Activated effector memory CD4-positive, alpha-beta T cell treated with Interleukin-2 at 50 U/mL for 16 hours (primary cell): Measurements from ENCODE around the gene RAB3C.

Experiments
- DNase-seq: peaks from one replicate; pipeline ENCODE4 v3.0.0-alpha.2; 2020

Gene RAB3C

DNA sequence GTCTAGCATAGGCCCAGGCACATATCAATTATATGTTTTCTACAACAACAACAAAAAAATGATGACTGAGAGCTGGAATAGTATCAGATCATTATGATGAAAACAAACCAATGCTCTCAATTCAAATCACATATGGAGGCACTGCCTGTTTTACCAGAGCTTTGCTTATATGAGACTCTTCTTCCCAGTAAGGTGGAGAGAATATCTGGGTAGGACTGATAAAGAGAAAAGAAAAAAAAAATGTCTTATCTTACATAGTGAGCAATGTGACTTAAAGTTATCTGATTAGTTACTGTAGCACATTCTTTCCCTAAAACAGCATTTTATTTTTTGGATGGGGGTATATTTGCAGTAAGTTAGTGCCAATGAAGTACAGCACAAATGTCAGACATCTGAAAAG is 154.8 kb downstream of the RAB3C start:
- DNase-seq = no peak

DNA sequence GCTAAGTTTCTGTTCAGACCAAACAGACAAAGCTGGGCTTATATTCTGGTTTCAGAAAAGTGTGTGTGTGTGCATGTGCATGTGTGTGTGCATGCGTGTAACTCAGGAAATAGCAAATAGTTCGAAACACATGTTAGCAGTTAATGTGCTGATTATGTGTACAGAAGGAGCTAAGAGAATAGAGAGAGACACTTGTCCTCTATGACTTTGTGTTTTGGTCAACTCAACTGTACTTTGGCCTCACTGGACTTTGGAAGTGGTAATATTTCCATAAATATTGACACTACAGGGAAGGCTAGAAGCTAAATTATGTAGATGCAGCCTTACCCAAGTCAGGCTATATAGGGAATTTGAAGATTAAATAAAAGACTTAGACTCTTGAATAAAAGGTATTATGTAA is 155.5 kb downstream of the RAB3C start:
- DNase-seq = no peak

DNA sequence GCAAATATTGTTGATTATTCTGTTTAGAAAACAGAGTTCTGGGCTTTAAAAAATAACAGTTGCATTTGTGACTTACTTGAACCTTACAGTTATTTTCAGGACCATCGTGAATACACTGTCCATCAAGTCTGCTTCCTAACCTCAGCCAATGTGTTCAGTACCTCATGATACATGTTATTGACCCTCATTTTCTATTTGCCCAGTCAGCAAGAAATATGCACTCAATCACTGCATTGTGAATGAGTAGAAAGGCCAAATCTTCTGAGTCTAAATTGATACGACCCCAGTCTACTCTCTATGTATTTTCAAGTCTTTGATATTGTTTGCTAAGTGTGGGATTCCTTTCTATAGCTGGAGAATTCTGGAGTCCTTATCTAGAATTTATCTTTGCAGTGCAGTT is 156.2 kb downstream of the RAB3C start:
- no peak for DNase-seq

DNA sequence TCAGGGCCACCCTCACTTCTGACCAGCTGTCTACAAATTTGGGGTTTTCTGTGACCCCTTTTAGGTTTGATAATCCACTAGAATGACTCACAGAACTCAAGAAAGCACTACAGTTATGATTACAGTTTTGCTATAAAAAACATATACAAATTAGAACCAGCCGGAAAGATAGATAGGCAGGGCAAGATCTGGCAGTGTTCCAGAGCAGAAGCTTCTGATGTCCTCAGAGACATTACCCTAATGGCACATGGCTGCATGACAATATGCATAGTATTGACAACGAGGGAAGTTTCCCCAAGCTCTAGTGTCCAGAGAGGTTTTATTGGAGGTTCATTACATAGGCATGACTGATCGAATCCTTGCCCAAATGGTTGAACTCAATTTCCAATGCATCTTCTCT is 158.1 kb downstream of the RAB3C start:
- DNase-seq = no peak

GRCh38 chr5:58745350-58745749 is 162.5 kb downstream of the RAB3C start:
- DNase-seq = no peak

DNA sequence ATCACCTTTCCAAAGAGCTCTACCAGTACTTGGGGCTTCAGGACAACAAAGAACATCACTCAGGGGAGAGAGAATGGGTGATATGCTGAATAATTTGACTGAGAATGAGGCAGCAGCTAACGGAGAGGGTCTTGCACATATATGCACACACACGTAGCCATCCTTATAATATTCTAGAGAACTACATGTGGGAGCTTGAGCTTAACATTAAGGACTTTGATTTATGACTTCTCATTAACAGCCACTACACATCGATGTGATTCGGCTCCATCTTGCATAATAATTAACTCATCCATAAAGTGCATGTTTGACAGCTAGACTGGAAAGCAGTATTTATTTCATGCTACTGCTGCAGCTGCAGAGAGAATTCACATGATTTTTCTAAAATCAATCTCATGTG is 163.4 kb downstream of the RAB3C start:
- no peak for DNase-seq

GRCh38 chr5:58750036-58750435 is 167.2 kb downstream of the RAB3C start:
- DNase-seq = no peak

GRCh38 chr5:58751222-58751837 is 168.5 kb downstream of the RAB3C start:
- DNase-seq = no peak

DNA sequence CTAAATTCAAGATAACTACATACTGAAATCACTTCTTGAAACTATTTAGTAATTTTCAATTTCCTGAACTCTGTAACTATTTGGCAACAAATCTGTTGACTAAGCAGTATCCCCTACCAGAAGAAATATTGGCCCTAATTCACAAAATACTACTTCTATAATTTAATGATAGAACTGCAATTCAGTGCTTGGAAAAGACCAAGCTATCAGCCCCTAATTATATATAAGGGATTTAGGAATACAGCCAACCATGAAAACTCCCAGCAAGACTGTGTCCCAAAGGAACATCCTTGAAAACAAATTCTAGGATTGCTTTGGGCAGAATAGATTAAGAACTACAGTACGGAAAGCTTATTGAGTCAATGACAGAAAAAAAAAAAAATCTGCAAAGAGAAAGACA is 169.2 kb downstream of the RAB3C start:
- no peak for DNase-seq

GRCh38 chr5:58753446-58753845 is 170.6 kb downstream of the RAB3C start:
- DNase-seq = no peak

DNA sequence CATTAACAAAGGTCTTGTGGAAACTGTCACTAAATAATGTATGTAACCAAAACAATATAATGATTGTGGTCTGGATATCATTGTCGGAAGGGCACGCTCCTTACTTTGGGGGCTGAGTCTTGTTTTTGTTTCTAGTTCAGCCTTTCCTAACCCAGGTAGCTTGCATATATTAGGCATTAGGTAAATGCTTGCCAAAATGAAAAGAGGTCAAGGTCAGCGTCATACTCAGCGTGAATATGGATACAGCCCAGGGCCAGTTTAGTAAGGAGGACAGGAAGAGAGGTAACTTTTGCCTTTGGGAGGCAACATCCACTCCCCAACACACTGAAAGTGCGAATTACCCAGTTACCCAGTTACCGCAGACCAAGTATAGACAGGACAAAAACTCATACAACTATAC is 171.4 kb downstream of the RAB3C start:
- no peak for DNase-seq

DNA sequence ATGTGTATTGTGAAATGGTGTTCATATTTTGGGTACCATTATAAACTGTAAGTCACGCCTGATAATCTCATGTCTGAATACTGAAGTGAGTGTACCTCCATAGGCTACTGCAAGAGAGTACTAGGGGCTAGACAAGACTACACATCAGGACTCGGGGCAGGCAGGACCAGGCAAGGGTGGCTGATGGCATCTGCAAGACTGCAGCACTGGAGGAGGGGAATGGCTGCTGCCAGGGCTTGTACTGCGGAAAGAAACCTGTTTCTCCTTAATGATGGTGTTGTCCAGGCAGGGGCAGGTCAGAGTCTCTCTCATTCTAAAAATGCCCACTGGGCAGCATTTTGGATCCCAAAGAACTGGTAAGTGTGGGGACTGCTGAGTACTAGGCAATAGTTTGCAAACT is 172.5 kb downstream of the RAB3C start:
- DNase-seq = no peak

DNA sequence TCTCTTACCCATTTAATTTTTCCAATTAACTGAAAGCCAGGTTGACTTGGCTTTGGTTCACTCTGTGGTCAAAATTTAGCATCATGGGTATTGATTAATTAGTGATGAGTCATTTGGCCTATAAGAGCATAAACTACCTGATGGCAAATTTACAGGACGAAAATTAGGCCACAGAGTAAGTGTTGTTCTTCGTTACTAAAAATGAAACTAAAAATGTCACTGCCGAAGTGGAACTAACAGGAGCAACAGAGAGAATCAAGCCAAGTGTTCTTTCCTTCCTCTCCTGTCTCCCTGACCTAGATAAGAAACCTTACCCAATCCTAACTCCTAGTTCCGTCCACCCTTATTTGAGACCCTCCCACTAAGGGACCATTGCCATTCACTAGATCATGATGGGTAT is 176.9 kb downstream of the RAB3C start:
- DNase-seq = no peak

- no peak for DNase-seq
These were observed 177.3 kb downstream of the RAB3C start for GRCh38 chr5:58760222-58760621.

DNA sequence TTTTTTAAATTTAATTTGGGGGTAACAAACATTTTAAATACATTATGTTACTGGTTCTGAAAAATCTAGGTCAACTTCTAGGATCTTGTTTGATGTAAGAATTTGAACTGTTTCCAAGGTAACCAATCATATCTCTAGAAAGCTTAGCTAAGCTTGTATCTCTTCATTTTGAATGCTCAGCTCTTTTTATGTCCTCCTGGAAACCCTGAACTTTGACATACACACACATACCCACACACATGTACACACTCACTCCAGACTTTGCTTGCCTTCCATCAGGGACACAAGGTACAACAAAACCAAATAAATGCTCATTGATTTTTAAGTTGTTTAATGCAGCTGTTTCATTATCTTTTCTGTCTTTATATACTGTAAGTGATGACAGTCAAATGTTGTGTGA is 178.5 kb downstream of the RAB3C start:
- no peak for DNase-seq

DNA sequence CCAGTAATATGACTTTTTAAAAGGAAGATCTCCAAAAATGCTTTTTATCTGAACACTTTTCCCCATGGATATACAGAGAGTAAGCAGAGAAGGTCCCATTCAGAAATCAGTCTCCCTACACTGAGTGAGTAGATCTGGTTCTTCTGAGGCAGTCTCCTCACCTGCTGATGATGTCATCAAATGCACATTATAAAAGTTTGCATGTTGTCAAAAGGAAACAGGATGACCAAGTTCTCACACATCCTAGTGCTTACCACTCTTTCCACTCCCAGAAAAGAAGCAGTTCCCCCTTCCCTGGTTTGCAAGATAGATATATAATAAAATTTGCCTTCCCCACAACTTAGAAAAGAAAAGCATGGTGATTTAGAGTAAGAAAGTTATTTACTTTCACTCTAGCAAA is 180.5 kb downstream of the RAB3C start:
- no peak for DNase-seq

- no peak for DNase-seq
These were observed 181.3 kb downstream of the RAB3C start for GRCh38 chr5:58764199-58764598.

GRCh38 chr5:58765058-58765457 is 182.2 kb downstream of the RAB3C start:
- no peak for DNase-seq

- no peak for DNase-seq
These were observed 184.2 kb downstream of the RAB3C start for GRCh38 chr5:58767104-58767503.

GRCh38 chr5:58770136-58770535 is 187.3 kb downstream of the RAB3C start:
- no peak for DNase-seq

DNA sequence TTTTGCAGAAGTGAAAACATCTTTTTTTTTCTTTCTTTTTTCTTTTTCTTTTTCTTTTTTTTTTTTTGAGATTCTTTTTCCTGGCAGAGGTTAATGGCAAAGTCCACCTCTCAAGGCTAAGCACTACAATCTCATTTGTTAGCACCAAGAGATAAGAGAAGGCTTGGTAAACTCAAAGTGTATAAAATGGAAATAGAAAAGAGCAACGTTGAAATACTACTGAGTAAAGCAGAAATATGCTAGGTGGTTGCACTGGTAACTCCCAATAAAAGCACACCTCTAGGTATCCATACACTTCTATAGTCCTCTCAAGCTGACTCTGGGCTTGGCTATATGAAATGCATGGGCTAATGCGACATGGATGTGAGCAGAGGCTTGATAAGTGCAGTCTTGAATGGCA is 188.9 kb downstream of the RAB3C start:
- DNase-seq = no peak

DNA sequence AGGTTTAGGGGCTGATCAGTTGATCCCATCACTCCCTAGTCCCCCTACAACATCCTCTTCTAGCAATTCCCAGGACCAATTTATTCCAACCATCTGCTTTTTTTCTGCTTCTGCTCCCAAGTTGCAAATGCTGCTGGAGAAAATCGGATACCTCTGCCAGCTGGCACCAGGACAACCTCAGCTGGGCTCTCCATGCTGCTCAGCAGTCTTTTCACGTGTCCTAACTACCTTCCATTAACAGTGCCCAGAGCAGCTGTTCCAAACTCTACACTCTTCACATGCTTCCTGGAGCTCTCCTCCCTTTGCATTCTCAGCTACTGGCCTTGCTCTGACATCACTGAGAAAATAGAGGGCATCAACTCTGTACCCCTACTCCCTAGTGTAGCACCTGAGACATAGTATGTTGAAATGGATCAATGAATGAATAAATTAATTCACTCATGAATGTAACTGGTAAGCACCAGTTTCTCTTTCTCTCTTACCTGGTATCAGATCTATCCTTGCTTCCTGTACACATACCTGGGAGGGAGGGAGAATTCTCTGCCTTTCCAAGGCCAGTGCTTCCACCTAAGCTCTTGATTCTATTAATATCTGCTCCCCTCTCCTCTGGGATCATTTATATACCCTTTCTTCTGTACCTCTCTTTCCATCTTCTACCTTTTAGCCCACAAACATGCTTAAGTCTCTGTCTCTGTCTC is 191.0 kb downstream of the RAB3C start:
- no peak for DNase-seq

- no peak for DNase-seq
These were observed 192.1 kb downstream of the RAB3C start for GRCh38 chr5:58774937-58775336.

GRCh38 chr5:58775701-58776262 is 192.9 kb downstream of the RAB3C start:
- DNase-seq = no peak

GRCh38 chr5:58776559-58776958 is 193.7 kb downstream of the RAB3C start:
- no peak for DNase-seq
